Measurements from ENCODE around the gene ANO2. TPM values are rescaled to one million over a fixed set of nuclear protein-coding genes. Genes with fewer than 3 reads are reported as not detected.

ANO2 gene
- total RNA-seq, 1 experiment from 2014 or later, result 0.68 TPM

DNA sequence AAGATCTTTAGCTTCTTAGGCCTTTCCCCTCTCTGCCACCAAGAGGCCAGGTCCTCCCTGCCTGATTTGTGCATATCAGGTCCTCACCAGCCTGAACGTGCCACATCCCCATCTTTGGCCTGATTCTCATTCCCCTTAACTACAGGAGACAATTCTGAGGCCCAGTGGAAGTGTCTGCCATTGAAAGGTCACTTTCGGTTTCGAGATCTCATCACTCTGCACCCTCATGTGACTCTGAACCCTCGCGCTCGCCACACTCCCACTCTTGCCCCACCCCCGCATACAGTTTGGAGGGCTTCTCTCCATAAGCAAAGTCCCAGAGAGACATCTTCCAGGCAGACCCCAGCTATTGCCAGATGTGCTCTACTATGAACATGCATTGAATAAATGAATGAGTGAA is 324.2 kb downstream of the ANO2 start:
- H3K9me3 Mint-ChIP-seq (ENCODE audit: unreplicated experiment), result no peaks in the 10 kb centered on the region

DNA sequence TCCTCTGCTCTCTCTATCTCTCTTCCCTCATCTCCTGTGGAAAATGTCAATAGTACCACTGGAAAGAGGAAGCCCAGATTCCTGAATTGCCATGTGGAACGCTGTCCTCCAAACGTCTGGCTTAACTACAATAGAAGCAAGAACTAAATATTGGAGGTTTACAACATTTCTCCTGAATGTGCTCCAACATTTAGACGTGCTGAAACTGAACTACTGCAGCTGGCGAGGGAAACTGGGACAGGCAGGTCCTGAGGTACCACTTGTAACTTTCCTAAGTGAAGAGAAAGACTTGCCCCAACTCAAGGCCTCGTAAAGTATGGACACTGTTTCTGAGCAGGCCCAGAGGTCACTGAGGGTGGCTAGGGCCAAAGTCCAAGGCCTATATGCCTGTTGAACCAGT is 325.4 kb downstream of the ANO2 start:
- H3K4me1 Mint-ChIP-seq (ENCODE audit: low read depth, unreplicated experiment), result no peaks in the 10 kb centered on the region
- no TSS peak for BruUV-seq (replicated peaks)
- H3K9me3 Mint-ChIP-seq (ENCODE audit: unreplicated experiment), result no peaks in the 10 kb centered on the region
- Histone ChIP-seq H3K36me3 (ENCODE audit: control insufficient read depth, insufficient read depth, low read length) (no peaks in the 10 kb centered on the region), H3K9me3 (no peaks in the 10 kb centered on the region), H3K4me3 (ENCODE audit: low read depth, low read length) (no peak overlapping the region), H3K27me3 (replicated peaks; ENCODE audit: control insufficient read depth, insufficient read depth, low read length) (no peaks in the 10 kb centered on the region), H3K4me1 (no peaks in the 10 kb centered on the region)
- H3K4me3 Mint-ChIP-seq (ENCODE audit: unreplicated experiment), result no peak overlapping the region
- no peak for DNase-seq
- POLR2A ChIA-PET, result no interaction called here
- H3K36me3 Mint-ChIP-seq (ENCODE audit: insufficient read depth, unreplicated experiment), result no peaks in the 10 kb centered on the region
- TF ChIP-seq, protein P1, sequence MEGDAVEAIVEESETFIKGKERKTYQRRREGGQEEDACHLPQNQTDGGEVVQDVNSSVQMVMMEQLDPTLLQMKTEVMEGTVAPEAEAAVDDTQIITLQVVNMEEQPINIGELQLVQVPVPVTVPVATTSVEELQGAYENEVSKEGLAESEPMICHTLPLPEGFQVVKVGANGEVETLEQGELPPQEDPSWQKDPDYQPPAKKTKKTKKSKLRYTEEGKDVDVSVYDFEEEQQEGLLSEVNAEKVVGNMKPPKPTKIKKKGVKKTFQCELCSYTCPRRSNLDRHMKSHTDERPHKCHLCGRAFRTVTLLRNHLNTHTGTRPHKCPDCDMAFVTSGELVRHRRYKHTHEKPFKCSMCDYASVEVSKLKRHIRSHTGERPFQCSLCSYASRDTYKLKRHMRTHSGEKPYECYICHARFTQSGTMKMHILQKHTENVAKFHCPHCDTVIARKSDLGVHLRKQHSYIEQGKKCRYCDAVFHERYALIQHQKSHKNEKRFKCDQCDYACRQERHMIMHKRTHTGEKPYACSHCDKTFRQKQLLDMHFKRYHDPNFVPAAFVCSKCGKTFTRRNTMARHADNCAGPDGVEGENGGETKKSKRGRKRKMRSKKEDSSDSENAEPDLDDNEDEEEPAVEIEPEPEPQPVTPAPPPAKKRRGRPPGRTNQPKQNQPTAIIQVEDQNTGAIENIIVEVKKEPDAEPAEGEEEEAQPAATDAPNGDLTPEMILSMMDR (IDR thresholded peaks at IDR 0.05; ENCODE audit: insufficient read depth in 1 of 2, low read depth in 1 of 2, low read length in 1 of 2, severe bottlenecking in 1 of 2, unreplicated experiment in 1 of 2), result no peak
- CTCF ChIA-PET, result no interaction called here
- H3K27me3 Mint-ChIP-seq (ENCODE audit: insufficient read depth, unreplicated experiment), result no peaks in the 10 kb centered on the region
- intact Hi-C loops (cut with micrococcal nuclease; ENCODE audit: unreplicated experiment), result no loop called here
- H3K27ac Mint-ChIP-seq (ENCODE audit: unreplicated experiment), result no peak overlapping the region

More for the DNA sequence above, 324.2 kb downstream of the ANO2 start:
- no peak for DNase-seq
- ChIA-PET CTCF (no interaction called here), POLR2A (no interaction called here)
- no peak overlapping the region for H3K4me3 ChIP-seq (ENCODE audit: low read depth, low read length)
- no peaks in the 10 kb centered on the region for H3K36me3 ChIP-seq (ENCODE audit: control insufficient read depth, insufficient read depth, low read length)
- no peaks in the 10 kb centered on the region for H3K27me3 ChIP-seq (replicated peaks; ENCODE audit: control insufficient read depth, insufficient read depth, low read length)
- H3K4me1 Mint-ChIP-seq (ENCODE audit: low read depth, unreplicated experiment), result no peaks in the 10 kb centered on the region
- H3K4me3 Mint-ChIP-seq (ENCODE audit: unreplicated experiment), result no peak overlapping the region
- no peaks in the 10 kb centered on the region for H3K4me1 ChIP-seq
- no peaks in the 10 kb centered on the region for H3K9me3 ChIP-seq
- peaks cover 3% of the 10 kb centered on the region for H3K27me3 Mint-ChIP-seq (ENCODE audit: insufficient read depth, unreplicated experiment)
- H3K27ac Mint-ChIP-seq (ENCODE audit: unreplicated experiment), result no peak overlapping the region
- no peaks in the 10 kb centered on the region for H3K36me3 Mint-ChIP-seq (ENCODE audit: insufficient read depth, unreplicated experiment)
- no TSS peak for BruUV-seq (replicated peaks)
- TF ChIP-seq, protein P1 (IDR thresholded peaks at IDR 0.05; ENCODE audit: insufficient read depth in 1 of 2, low read depth in 1 of 2, low read length in 1 of 2, severe bottlenecking in 1 of 2, unreplicated experiment in 1 of 2), result no peak
- intact Hi-C loops (cut with micrococcal nuclease; ENCODE audit: unreplicated experiment), result no loop called here

DNA sequence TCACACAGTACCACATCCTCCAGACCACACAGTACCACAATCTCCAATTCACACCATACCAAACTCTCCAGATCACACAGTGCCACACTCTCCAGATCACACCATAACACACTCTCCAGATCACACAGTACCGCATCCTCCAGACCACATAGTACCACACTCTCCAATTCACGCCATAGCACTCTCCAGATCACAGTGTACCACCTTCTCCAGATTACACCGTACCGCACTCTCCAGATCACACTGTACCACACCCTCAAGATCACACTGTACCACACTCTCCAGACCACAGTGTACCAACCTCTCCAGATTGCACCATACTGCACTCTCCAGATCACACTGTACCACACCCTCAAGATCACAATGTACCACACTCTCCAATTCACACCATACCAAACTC is 328.2 kb downstream of the ANO2 start:
- Histone ChIP-seq H3K4me1 (no peaks in the 10 kb centered on the region), H3K27me3 (replicated peaks; ENCODE audit: control insufficient read depth, insufficient read depth, low read length) (no peaks in the 10 kb centered on the region), H3K36me3 (ENCODE audit: control insufficient read depth, insufficient read depth, low read length) (no peaks in the 10 kb centered on the region), H3K4me3 (ENCODE audit: low read depth, low read length) (no peak overlapping the region), H3K9me3 (no peaks in the 10 kb centered on the region)
- no peaks in the 10 kb centered on the region for H3K4me1 Mint-ChIP-seq (ENCODE audit: low read depth, unreplicated experiment)
- no peaks in the 10 kb centered on the region for H3K9me3 Mint-ChIP-seq (ENCODE audit: unreplicated experiment)
- H3K27ac Mint-ChIP-seq (ENCODE audit: unreplicated experiment), result no peak overlapping the region
- no peak for DNase-seq
- TF ChIP-seq, protein P1 (IDR thresholded peaks at IDR 0.05; ENCODE audit: insufficient read depth in 1 of 2, low read depth in 1 of 2, low read length in 1 of 2, severe bottlenecking in 1 of 2, unreplicated experiment in 1 of 2), result no peak
- H3K27me3 Mint-ChIP-seq (ENCODE audit: insufficient read depth, unreplicated experiment), result no peaks in the 10 kb centered on the region
- no TSS peak for BruUV-seq (replicated peaks)
- H3K4me3 Mint-ChIP-seq (ENCODE audit: unreplicated experiment), result no peak overlapping the region
- no peaks in the 10 kb centered on the region for H3K36me3 Mint-ChIP-seq (ENCODE audit: insufficient read depth, unreplicated experiment)
- CTCF ChIA-PET, result no interaction called here
- POLR2A ChIA-PET, result no interaction called here
- intact Hi-C loops (cut with micrococcal nuclease; ENCODE audit: unreplicated experiment), result no loop called here
